Keratinocyte (primary cell): ENCODE results near the gene IGSF9. TPM values are rescaled to one million over a fixed set of nuclear protein-coding genes. Genes with fewer than 3 reads are reported as not detected.

Experiments
- DNase-seq: peaks from one replicate; pipeline ENCODE4 v3.0.0-alpha.2; 2011; ENCODE audit warnings: low read depth, missing footprints, low spot score
- FAIRE-seq: peaks from 2 replicates; lab custom pipeline; 2011; peaks lifted over from hg19 to GRCh38; lab: Jason Lieb, UNC
- H2AFZ ChIP-seq: 2 replicates; pipeline ENCODE4 v1.6.0; 2012; ENCODE audit warnings: low read length, control low read depth, inconsistent platforms; ENCODE audit not compliant: control insufficient read depth
- H3K27ac ChIP-seq: 2 replicates; pipeline ENCODE4 v1.5.1; 2011; ENCODE audit warnings: low read length; ENCODE audit not compliant: control insufficient read depth, insufficient read depth
- H3K27me3 ChIP-seq: 3 replicates; pipeline ENCODE4 v1.6.0; 2011; ENCODE audit warnings: low read length; ENCODE audit not compliant: control insufficient read depth, insufficient read depth; ENCODE audit errors: extremely low read depth
- H3K36me3 ChIP-seq, 2 experiments: 2 replicates in 1 of 2; 3 replicates in 1 of 2; pipeline ENCODE4 v1.5.1; 2011; ENCODE audit warnings: low read length in 2 of 2, mild to moderate bottlenecking in 1 of 2; ENCODE audit not compliant: control insufficient read depth in 2 of 2, insufficient read depth in 2 of 2; ENCODE audit errors: extremely low read depth in 1 of 2
- H3K4me1 ChIP-seq: 3 replicates; pipeline ENCODE4 v1.5.1; 2011; ENCODE audit warnings: low read length; ENCODE audit not compliant: control insufficient read depth, insufficient read depth; ENCODE audit errors: extremely low read depth
- H3K4me2 ChIP-seq: 3 replicates; pipeline ENCODE4 v1.6.0; 2011; ENCODE audit warnings: low read depth, low read length; ENCODE audit not compliant: control insufficient read depth, insufficient read depth; ENCODE audit errors: extremely low read depth
- H3K4me3 ChIP-seq, 3 experiments: fragments of 200-600 bp in 1 of 3; sonication (generic) in 1 of 3; 2 replicates in 2 of 3; 3 replicates in 1 of 3; pipeline ENCODE4 v1.5.1; 2011 to 2016; ENCODE audit warnings: low read length in 3 of 3, mild to moderate bottlenecking in 3 of 3, control low read depth in 2 of 3, inconsistent platforms in 1 of 3, low read depth in 1 of 3, mixed read lengths in 1 of 3, mixed run types in 1 of 3, moderate library complexity in 1 of 3; ENCODE audit not compliant: control insufficient read depth in 2 of 3, insufficient read depth in 2 of 3; ENCODE audit errors: extremely low read depth in 1 of 3
- H3K79me2 ChIP-seq: 2 replicates; pipeline ENCODE4 v1.6.0; 2012; ENCODE audit warnings: low read length; ENCODE audit not compliant: control insufficient read depth, insufficient read depth
- H3K9ac ChIP-seq: 3 replicates; pipeline ENCODE4 v1.6.0; 2011; ENCODE audit warnings: low read length; ENCODE audit not compliant: control insufficient read depth, insufficient read depth; ENCODE audit errors: extremely low read depth
- H3K9me1 ChIP-seq: 3 replicates; pipeline ENCODE4 v1.6.0; 2011; ENCODE audit warnings: low read length; ENCODE audit not compliant: control insufficient read depth, insufficient read depth; ENCODE audit errors: extremely low read depth
- H3K9me3 ChIP-seq: 2 replicates; pipeline ENCODE4 v1.5.1; 2012; ENCODE audit warnings: low read depth, low read length; ENCODE audit not compliant: control insufficient read depth
- H4K20me1 ChIP-seq: 3 replicates; pipeline ENCODE4 v1.6.0; 2011; ENCODE audit warnings: low read length; ENCODE audit not compliant: control insufficient read depth, insufficient read depth; ENCODE audit errors: extremely low read depth
- EZH2 ChIP-seq: IDR thresholded peaks from one replicate; pipeline ENCODE4 v1.6.1; 2012; ENCODE audit warnings: inconsistent platforms, mild to moderate bottlenecking, low read length, moderate library complexity
- dilution Hi-C: fragments of 300-500 bp; cut with MboI; formaldehyde crosslinking; loops from one replicate; pipeline ENCODE4 v1.7.0; 2020; ENCODE audit warnings: low sequenced_read_pairs; ENCODE audit not compliant: extremely low pct_ligation_motif_present
- polyA plus RNA-seq, 5 experiments: library from polyadenylated mRNA; depleted of rRNA in 3 of 5; stranded (reverse) in 3 of 5; stranded (forward) in 1 of 5; unstranded in 1 of 5; fragments of >200 nt; gene quantifications; 1 replicate in 1 of 5; 2 replicates in 3 of 5; 3 replicates in 1 of 5; pipeline versions ENCODE4 v1.2.1 to v1.2.3, GENCODE V29; 2011 to 2012; ENCODE audit warnings: missing spikeins in 2 of 5, low read depth in 1 of 5, low replicate concordance in 1 of 5
- TF ChIP-seq, protein P1 (sequence below), 3 experiments: IDR thresholded peaks in 1 of 3; conservative IDR thresholded peaks in 1 of 3; optimal IDR thresholded peaks in 1 of 3; 2 replicates in 2 of 3; 3 replicates in 1 of 3; pipeline versions ENCODE3 to v1.5.1; 2011; ENCODE audit warnings: low read length in 3 of 3, mild to moderate bottlenecking in 3 of 3, moderate library complexity in 2 of 3, control low read depth in 1 of 3, inconsistent platforms in 1 of 3; ENCODE audit not compliant: insufficient read depth in 2 of 3; ENCODE audit errors: extremely low read depth in 1 of 3

Gene IGSF9
- polyA plus RNA-seq, 1 donor (not counting 4 experiments of a cell fraction or from before 2014, with no cell fraction given), result 4.2 TPM

DNA sequence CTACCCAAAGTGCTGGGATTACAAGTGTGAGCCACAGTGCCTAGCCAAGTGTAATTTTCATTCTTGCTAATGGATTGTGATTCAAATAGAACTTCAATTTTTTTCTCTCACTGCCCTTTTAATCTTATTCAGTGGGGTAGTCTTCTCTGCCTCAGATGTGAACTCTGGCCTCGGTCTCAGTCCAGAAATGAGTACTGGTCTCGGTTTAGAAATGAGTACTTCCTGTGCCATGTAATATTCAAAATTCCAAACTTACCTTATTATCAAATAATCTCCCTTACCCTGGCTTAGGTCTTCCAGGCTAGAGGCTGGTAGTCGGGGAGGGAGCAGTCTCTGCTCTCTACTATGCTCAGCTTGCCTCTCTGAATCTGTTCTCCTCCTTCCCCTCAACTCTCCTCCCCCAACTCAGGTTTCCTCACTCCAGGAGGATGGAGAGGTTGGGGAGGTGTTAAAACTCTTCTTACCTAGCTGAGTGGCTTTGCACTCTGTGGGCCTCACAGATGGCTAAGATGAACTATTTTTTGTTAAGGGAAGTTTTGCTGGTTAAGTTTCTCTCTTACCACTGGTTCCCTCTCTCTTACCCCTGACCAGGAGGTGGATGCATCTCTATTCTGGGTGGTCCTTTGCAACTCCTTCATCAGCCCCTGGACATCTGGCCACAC, 13.4 kb upstream of the IGSF9 start:
- H3K4me1 ChIP-seq, result peaks cover 48% of the 10 kb centered on the region
- dilution Hi-C loops, result no loop called here
- no peaks in the 10 kb centered on the region for H3K27me3 ChIP-seq
- H3K79me2 ChIP-seq, result peaks cover 20% of the 10 kb centered on the region
- H3K9me1 ChIP-seq, result no peaks in the 10 kb centered on the region
- H3K36me3 ChIP-seq, result peaks cover 0 to 7% of the 10 kb centered on the region in 2 experiments
- no peak overlapping the region for H3K4me2 ChIP-seq
- no peak for FAIRE-seq
- H2AFZ ChIP-seq, result peak overlapping the region; percentile 17
- H3K27ac ChIP-seq, result peak overlapping the region; percentile 55
- H3K4me3 ChIP-seq, result no peak overlapping the region
- no peaks in the 10 kb centered on the region for H4K20me1 ChIP-seq
- H3K9ac ChIP-seq, result peak overlapping the region; percentile 10
- DNase-seq, result no peak
- H3K9me3 ChIP-seq, result no peaks in the 10 kb centered on the region
- TF ChIP-seq EZH2, result no peak
- TF ChIP-seq, protein P1, sequence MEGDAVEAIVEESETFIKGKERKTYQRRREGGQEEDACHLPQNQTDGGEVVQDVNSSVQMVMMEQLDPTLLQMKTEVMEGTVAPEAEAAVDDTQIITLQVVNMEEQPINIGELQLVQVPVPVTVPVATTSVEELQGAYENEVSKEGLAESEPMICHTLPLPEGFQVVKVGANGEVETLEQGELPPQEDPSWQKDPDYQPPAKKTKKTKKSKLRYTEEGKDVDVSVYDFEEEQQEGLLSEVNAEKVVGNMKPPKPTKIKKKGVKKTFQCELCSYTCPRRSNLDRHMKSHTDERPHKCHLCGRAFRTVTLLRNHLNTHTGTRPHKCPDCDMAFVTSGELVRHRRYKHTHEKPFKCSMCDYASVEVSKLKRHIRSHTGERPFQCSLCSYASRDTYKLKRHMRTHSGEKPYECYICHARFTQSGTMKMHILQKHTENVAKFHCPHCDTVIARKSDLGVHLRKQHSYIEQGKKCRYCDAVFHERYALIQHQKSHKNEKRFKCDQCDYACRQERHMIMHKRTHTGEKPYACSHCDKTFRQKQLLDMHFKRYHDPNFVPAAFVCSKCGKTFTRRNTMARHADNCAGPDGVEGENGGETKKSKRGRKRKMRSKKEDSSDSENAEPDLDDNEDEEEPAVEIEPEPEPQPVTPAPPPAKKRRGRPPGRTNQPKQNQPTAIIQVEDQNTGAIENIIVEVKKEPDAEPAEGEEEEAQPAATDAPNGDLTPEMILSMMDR (optimal IDR thresholded peaks at IDR 0.05 in 1 of 3, IDR thresholded peaks at IDR 0.05 in 1 of 3, conservative IDR thresholded peaks at IDR 0.05 in 1 of 3; ENCODE audit: extremely low read depth in 1 of 3, insufficient read depth in 2 of 3, low read length in 3 of 3), result no peak

DNA sequence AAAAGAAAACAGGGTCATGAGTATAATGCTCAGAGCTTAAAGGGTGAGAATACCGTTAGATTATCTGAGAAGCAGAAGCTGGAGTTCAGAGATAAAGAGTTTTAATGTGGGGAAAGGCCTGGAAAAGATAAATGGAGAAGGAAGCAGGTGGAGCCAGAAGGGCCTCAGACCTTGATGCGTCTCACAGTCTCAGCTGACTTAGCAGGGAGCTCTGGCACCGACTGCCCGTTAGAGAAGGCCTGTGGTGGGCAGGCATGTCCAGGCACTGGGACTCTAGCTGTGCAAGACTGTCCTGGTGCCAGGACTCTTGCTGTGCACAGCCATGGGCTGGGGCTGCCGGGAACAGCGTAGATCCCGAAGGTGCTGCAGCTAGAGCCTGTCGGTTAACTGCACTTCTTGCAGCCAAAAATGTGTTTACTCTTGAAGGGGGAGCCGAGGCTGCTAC, 12.4 kb upstream of the IGSF9 start:
- DNase-seq (no peak), FAIRE-seq (no peak)
- H3K27ac ChIP-seq, result no peak overlapping the region
- H3K9me1 ChIP-seq, result no peaks in the 10 kb centered on the region
- peaks cover 0 to 4% of the 10 kb centered on the region in 2 experiments for H3K36me3 ChIP-seq
- H2AFZ ChIP-seq, result peak overlapping the region; percentile 42
- H4K20me1 ChIP-seq, result no peaks in the 10 kb centered on the region
- H3K9me3 ChIP-seq, result no peaks in the 10 kb centered on the region
- peaks cover 42% of the 10 kb centered on the region for H3K4me1 ChIP-seq
- no peaks in the 10 kb centered on the region for H3K27me3 ChIP-seq
- H3K4me2 ChIP-seq, result no peak overlapping the region
- no peak for TF ChIP-seq EZH2
- TF ChIP-seq, protein P1 (optimal IDR thresholded peaks at IDR 0.05 in 1 of 3, IDR thresholded peaks at IDR 0.05 in 1 of 3, conservative IDR thresholded peaks at IDR 0.05 in 1 of 3; ENCODE audit: extremely low read depth in 1 of 3, insufficient read depth in 2 of 3, low read length in 3 of 3), result no peak
- H3K9ac ChIP-seq, result no peak overlapping the region
- H3K4me3 ChIP-seq, result no peak overlapping the region
- H3K79me2 ChIP-seq, result peaks cover 10% of the 10 kb centered on the region
- dilution Hi-C loops, result no loop called here
